Activated CD8-positive, alpha-beta T cell treated with anti-CD3 and anti-CD28 coated beads for 36 hours (primary cell): ENCODE measurements around the gene RAB3GAP1. TPM values are rescaled to one million over a fixed set of nuclear protein-coding genes. Genes with fewer than 3 reads are reported as not detected.

ENCODE experiments used
- ATAC-seq: fragments of 200-7000 bp; cut with Tn5 transposase; one replicate; pipeline ENCODE4 v1.10.0; 2021; ENCODE audit warnings: mild to moderate bottlenecking, moderate library complexity
- CTCF ChIA-PET: fragments of 350-600 bp; sonication (Branson Sonifier 250); formaldehyde crosslinking; loops from one replicate; lab custom pipeline; 2021; ENCODE audit warnings: antibody characterized with exemption; lab: Charles Lee
- POLR2A ChIA-PET: fragments of 350-600 bp; sonication (Branson Sonifier 250); formaldehyde crosslinking; loops from one replicate; lab custom pipeline; 2021; ENCODE audit warnings: antibody characterized with exemption; lab: Charles Lee
- DNase-seq: peaks from one replicate; pipeline ENCODE4 v3.0.0-alpha.2; 2020
- H3K27ac Mint-ChIP-seq: one replicate; pipeline ENCODE4 v1.8.0; 2021; ENCODE audit warnings: mild to moderate bottlenecking, mixed read lengths
- H3K27me3 Mint-ChIP-seq: one replicate; pipeline ENCODE4 v1.8.0; 2021; ENCODE audit warnings: mixed read lengths
- H3K36me3 Mint-ChIP-seq: one replicate; pipeline ENCODE4 v1.8.0; 2021; ENCODE audit warnings: low read depth, mixed read lengths
- H3K4me1 Mint-ChIP-seq: one replicate; pipeline ENCODE4 v1.8.0; 2021; ENCODE audit warnings: low read depth, mixed read lengths
- H3K4me3 Mint-ChIP-seq: one replicate; pipeline ENCODE4 v1.8.0; 2021; ENCODE audit warnings: mild to moderate bottlenecking, moderate library complexity, mixed read lengths
- H3K9me3 Mint-ChIP-seq: one replicate; pipeline ENCODE4 v1.8.0; 2021; ENCODE audit warnings: mixed read lengths
- intact Hi-C: fragments of 100-400 bp; cut with micrococcal nuclease; formaldehyde crosslinking; loops from one replicate; pipeline ENCODE4 v1.10.0; 2022
- total RNA-seq, 2 experiments: library from RNA; stranded (reverse); gene quantifications; one replicate each; pipeline ENCODE4 v1.2.3, GENCODE V29; 2021
- TF ChIP-seq, protein P1 (sequence below): fragments of 200-600 bp; IDR thresholded peaks from one replicate; pipeline ENCODE4 v1.8.0; 2022; ENCODE audit warnings: antibody characterized with exemption, mild to moderate bottlenecking

Gene RAB3GAP1
- total RNA-seq, 2 experiments from 2014 or later: 24.7 to 25.6 TPM

DNA sequence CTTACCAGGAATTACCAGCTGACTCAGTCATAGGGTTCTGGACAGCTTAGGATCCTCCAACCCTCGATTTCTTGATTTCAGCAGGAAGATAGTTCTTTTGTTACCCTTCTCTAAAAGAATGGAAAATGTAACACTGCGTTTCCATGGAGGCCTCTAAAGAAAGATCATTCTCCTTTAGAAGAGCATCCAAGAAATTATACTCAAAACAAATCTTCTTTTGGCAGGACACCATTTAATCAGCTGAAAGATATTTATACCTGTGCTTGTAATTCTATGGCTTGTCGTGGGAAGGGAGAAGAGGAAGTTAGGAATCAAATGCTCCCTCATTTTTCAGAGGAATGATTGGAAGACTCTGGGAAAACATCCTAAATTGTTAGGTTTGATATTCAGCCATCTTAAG, 130.5 kb downstream of the RAB3GAP1 start:
- ChIA-PET CTCF (interaction anchor here (1.6 kb wide), 1 partner anchor 527 kb away, joined by 3 read pairs; no protein-coding TSS in a partner anchor), POLR2A (interaction anchor here (0.6 kb wide), 1 partner anchor 49 kb away, joined by 3 read pairs; no protein-coding TSS in a partner anchor)
- H3K9me3 Mint-ChIP-seq: no peaks in the 10 kb centered on the region

DNA sequence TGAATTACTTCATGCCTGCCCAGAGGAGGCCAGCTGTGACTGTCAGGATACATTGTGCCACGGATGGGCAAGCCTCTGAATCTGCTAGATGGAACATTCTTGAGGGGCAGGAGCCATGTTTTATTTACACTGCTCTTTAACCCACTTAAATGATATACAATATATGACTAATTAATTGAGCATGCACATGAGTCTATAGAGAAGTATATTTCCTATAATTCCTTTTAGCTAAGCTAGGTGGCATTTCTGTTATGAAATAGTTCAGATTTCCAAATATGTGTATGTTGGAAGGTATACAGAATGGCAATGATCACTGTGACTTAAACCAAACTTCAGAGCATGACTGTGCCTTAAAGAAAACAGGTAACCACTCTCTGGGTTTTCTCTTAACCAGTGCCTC, 131.7 kb downstream of the RAB3GAP1 start:
- DNase-seq (no peak), ATAC-seq (no peak)
- TF ChIP-seq, protein P1, sequence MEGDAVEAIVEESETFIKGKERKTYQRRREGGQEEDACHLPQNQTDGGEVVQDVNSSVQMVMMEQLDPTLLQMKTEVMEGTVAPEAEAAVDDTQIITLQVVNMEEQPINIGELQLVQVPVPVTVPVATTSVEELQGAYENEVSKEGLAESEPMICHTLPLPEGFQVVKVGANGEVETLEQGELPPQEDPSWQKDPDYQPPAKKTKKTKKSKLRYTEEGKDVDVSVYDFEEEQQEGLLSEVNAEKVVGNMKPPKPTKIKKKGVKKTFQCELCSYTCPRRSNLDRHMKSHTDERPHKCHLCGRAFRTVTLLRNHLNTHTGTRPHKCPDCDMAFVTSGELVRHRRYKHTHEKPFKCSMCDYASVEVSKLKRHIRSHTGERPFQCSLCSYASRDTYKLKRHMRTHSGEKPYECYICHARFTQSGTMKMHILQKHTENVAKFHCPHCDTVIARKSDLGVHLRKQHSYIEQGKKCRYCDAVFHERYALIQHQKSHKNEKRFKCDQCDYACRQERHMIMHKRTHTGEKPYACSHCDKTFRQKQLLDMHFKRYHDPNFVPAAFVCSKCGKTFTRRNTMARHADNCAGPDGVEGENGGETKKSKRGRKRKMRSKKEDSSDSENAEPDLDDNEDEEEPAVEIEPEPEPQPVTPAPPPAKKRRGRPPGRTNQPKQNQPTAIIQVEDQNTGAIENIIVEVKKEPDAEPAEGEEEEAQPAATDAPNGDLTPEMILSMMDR: no peak
- POLR2A ChIA-PET: interaction anchor here (0.6 kb wide), 1 partner anchor 175 kb away, joined by 4 read pairs; no protein-coding TSS in a partner anchor
- CTCF ChIA-PET: interaction anchor here (1.6 kb wide), 1 partner anchor 526 kb away, joined by 3 read pairs; no protein-coding TSS in a partner anchor
- Mint-ChIP-seq H3K27ac (no peak overlapping the region), H3K4me1 (no peaks in the 10 kb centered on the region), H3K36me3 (peaks cover 1% of the 10 kb centered on the region), H3K9me3 (peaks cover 3% of the 10 kb centered on the region), H3K27me3 (no peaks in the 10 kb centered on the region), H3K4me3 (no peak overlapping the region)
- intact Hi-C loops: no loop called here

More for the DNA sequence above, 130.5 kb downstream of the RAB3GAP1 start:
- DNase-seq (no peak), ATAC-seq (no peak)
- no peak overlapping the region for H3K4me3 Mint-ChIP-seq
- TF ChIP-seq, protein P1: no peak
- H3K4me1 Mint-ChIP-seq: no peaks in the 10 kb centered on the region
- H3K27me3 Mint-ChIP-seq: no peaks in the 10 kb centered on the region
- intact Hi-C loops: no loop called here
- H3K27ac Mint-ChIP-seq: no peak overlapping the region
- peaks cover 2% of the 10 kb centered on the region for H3K36me3 Mint-ChIP-seq

DNA sequence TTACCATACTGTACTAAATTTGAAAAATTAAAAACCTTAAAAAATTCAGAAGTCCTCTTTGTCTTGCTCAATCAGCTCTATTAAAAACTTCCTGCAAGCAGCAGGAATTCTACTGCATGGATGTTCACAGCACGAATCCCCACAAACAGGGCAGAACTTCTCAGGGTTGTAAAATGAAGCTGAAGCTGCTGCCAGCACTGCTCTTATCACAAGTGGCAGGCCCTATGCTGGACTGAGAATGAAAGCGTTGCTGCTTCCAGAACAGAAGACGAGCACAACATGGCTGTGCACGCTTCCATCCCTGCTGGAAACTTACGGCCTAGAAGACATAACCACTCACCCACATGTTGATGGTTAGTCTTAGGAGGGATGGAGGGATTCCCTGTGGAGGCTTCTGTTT, 134.0 kb downstream of the RAB3GAP1 start:
- no peaks in the 10 kb centered on the region for H3K4me1 Mint-ChIP-seq
- H3K27ac Mint-ChIP-seq: no peak overlapping the region
- CTCF ChIA-PET: no interaction called here
- TF ChIP-seq, protein P1: no peak
- H3K36me3 Mint-ChIP-seq: peaks cover 7% of the 10 kb centered on the region
- ATAC-seq: no peak
- H3K9me3 Mint-ChIP-seq: peaks cover 14% of the 10 kb centered on the region
- no peak for DNase-seq
- H3K4me3 Mint-ChIP-seq: no peak overlapping the region
- POLR2A ChIA-PET: no interaction called here
- H3K27me3 Mint-ChIP-seq: no peaks in the 10 kb centered on the region
- intact Hi-C loops: no loop called here

DNA sequence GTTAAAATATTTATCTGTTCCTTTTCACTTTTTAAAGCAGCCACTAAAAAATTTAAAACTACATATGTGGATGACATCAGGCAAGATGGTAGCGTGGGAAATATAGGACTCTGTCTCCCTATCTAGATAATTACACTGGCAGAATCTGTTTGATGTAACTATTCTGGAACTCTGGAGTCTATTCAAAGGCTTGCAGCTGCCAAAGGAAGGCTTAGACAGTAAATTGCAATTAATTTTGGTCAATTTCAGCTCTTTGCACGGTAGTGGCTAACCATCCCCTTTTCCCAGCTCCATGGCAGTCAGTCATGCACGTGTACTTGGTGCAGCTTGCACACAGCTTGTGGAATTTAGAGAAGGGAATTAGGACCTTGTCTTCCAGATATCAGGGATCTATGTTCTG, 135.2 kb downstream of the RAB3GAP1 start:
- Mint-ChIP-seq H3K36me3 (peaks cover 10% of the 10 kb centered on the region), H3K27ac (no peak overlapping the region), H3K9me3 (peaks cover 14% of the 10 kb centered on the region), H3K4me1 (no peaks in the 10 kb centered on the region), H3K4me3 (no peak overlapping the region), H3K27me3 (no peaks in the 10 kb centered on the region)
- TF ChIP-seq, protein P1: no peak
- POLR2A ChIA-PET: no interaction called here
- no peak for ATAC-seq
- intact Hi-C loops: no loop called here
- CTCF ChIA-PET: no interaction called here
- no peak for DNase-seq

DNA sequence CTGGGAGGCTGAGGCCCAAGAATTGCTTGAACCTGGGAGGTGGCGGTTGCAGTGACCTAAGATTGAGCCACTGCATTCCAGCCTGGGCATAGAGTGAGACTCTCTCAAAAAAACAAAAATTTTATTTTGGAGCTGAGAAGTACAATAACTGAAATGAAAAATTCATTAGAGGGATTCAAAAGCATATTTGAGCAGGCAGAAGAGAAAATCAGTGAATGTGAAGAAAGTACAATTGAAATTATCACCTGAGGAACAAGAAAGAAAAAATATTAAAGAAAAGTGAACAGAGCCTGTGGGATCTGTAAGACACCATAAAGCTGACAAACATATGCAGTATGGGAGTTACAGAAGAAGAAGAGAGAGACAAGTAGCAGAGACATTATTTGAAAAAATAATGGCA, 137.1 kb downstream of the RAB3GAP1 start:
- Mint-ChIP-seq H3K4me3 (no peak overlapping the region), H3K27ac (no peak overlapping the region), H3K4me1 (no peaks in the 10 kb centered on the region), H3K36me3 (peaks cover 10% of the 10 kb centered on the region), H3K27me3 (no peaks in the 10 kb centered on the region), H3K9me3 (peaks cover 15% of the 10 kb centered on the region)
- TF ChIP-seq, protein P1: no peak
- POLR2A ChIA-PET: no interaction called here
- ATAC-seq: no peak
- intact Hi-C loops: no loop called here
- CTCF ChIA-PET: no interaction called here
- no peak for DNase-seq
